HG03378 (cell line): ENCODE results near the gene MAP4K3.

Experiments
- ATAC-seq: cut with Tn5 transposase; IDR thresholded peaks from one replicate; pipeline ENCODE4 v1.9.1; 2021; ENCODE audit warnings: mild to moderate bottlenecking, moderate library complexity; ENCODE audit not compliant: unreplicated experiment

Gene MAP4K3

GRCh38 chr2:39313575-39313974, 123.5 kb downstream of the MAP4K3 start:
- no peak for ATAC-seq

- ATAC-seq, result no peak
These were observed 125.6 kb downstream of the MAP4K3 start for GRCh38 chr2:39311469-39311868.

- no peak for ATAC-seq
These were observed 128.3 kb downstream of the MAP4K3 start for GRCh38 chr2:39308778-39309177.

GRCh38 chr2:39306626-39307025, 130.5 kb downstream of the MAP4K3 start:
- ATAC-seq, result no peak

- ATAC-seq, result no peak
These were observed 132.4 kb downstream of the MAP4K3 start for GRCh38 chr2:39304729-39305128.

- ATAC-seq, result no peak
These were observed 132.9 kb downstream of the MAP4K3 start for GRCh38 chr2:39304200-39304599.

GRCh38 chr2:39301352-39301751, 135.7 kb downstream of the MAP4K3 start:
- no peak for ATAC-seq

- no peak for ATAC-seq
These were observed 136.8 kb downstream of the MAP4K3 start for GRCh38 chr2:39300044-39300978.

GRCh38 chr2:39290433-39290832, 146.7 kb downstream of the MAP4K3 start:
- no peak for ATAC-seq

- ATAC-seq, result no peak
These were observed 147.5 kb downstream of the MAP4K3 start for GRCh38 chr2:39289609-39290008.

- ATAC-seq, result no peak
These were observed 153.5 kb downstream of the MAP4K3 start for GRCh38 chr2:39283561-39283960.

- ATAC-seq, result no peak
These were observed 155.7 kb downstream of the MAP4K3 start for GRCh38 chr2:39281391-39281790.

GRCh38 chr2:39275016-39275415, 162.1 kb downstream of the MAP4K3 start:
- no peak for ATAC-seq

GRCh38 chr2:39269941-39270340, 167.1 kb downstream of the MAP4K3 start:
- no peak for ATAC-seq

GRCh38 chr2:39266916-39267434, 170.1 kb downstream of the MAP4K3 start:
- ATAC-seq, result no peak

GRCh38 chr2:39266139-39266805, 170.8 kb downstream of the MAP4K3 start:
- peak; percentile 78 for ATAC-seq

- ATAC-seq, result no peak
These were observed 171.8 kb downstream of the MAP4K3 start for GRCh38 chr2:39265315-39265714.

- ATAC-seq, result no peak
These were observed 172.4 kb downstream of the MAP4K3 start for GRCh38 chr2:39264733-39265132.

GRCh38 chr2:39260087-39260486, 177.0 kb downstream of the MAP4K3 start:
- ATAC-seq, result no peak

GRCh38 chr2:39256040-39256439, 181.0 kb downstream of the MAP4K3 start:
- no peak for ATAC-seq

- no peak for ATAC-seq
These were observed 184.1 kb downstream of the MAP4K3 start for GRCh38 chr2:39252888-39253518.
